Endodermal cell (in vitro differentiated cells): ENCODE data around the gene SOX5. TPM values are rescaled to one million over a fixed set of nuclear protein-coding genes. Genes with fewer than 3 reads are reported as not detected.

Experiments used
- DNase-seq: peaks from one replicate; pipeline ENCODE4 v3.0.0-alpha.2; 2017
- H3K27ac ChIP-seq: 2 replicates; pipeline ENCODE4 v1.5.1; 2013; ENCODE audit warnings: mild to moderate bottlenecking, low read depth, low read length, moderate library complexity
- H3K27me3 ChIP-seq: 2 replicates; pipeline ENCODE4 v1.6.1; 2013; ENCODE audit warnings: mild to moderate bottlenecking, low read length, moderate library complexity; ENCODE audit not compliant: insufficient read depth, control insufficient read depth, poor library complexity, severe bottlenecking
- H3K36me3 ChIP-seq: 2 replicates; pipeline ENCODE4 v1.7.0; 2013; ENCODE audit warnings: mild to moderate bottlenecking, low read length, moderate library complexity; ENCODE audit not compliant: control insufficient read depth, insufficient read depth
- H3K4me1 ChIP-seq: one replicate; pipeline ENCODE4 v1.7.0; 2013; ENCODE audit warnings: low read length; ENCODE audit not compliant: control insufficient read depth, insufficient read depth
- H3K4me3 ChIP-seq: 2 replicates; pipeline ENCODE4 v1.5.1; 2013; ENCODE audit warnings: mild to moderate bottlenecking, low read length, moderate library complexity
- H3K9ac ChIP-seq: 2 replicates; pipeline ENCODE4 v1.6.1; 2013; ENCODE audit warnings: mild to moderate bottlenecking, low read length, moderate library complexity; ENCODE audit not compliant: poor library complexity, severe bottlenecking; ENCODE audit errors: extremely low read depth
- H3K9me3 ChIP-seq: 2 replicates; pipeline ENCODE4 v1.6.1; 2013; ENCODE audit warnings: mild to moderate bottlenecking, low read length, moderate library complexity; ENCODE audit not compliant: control insufficient read depth
- H3K27ac Mint-ChIP-seq: 2 replicates; pipeline ENCODE4 v1.8.0; 2020; ENCODE audit warnings: mixed read lengths
- H3K27me3 Mint-ChIP-seq: 2 replicates; pipeline ENCODE4 v1.8.0; 2021; ENCODE audit warnings: mild to moderate bottlenecking, mixed read lengths; ENCODE audit not compliant: insufficient read depth
- H3K36me3 Mint-ChIP-seq: 2 replicates; pipeline ENCODE4 v1.8.0; 2020; ENCODE audit warnings: low read depth, mixed read lengths
- H3K4me1 Mint-ChIP-seq: 2 replicates; pipeline ENCODE4 v1.8.0; 2020; ENCODE audit warnings: mixed read lengths
- H3K4me3 Mint-ChIP-seq: 2 replicates; pipeline ENCODE4 v1.8.0; 2020; ENCODE audit warnings: mild to moderate bottlenecking, moderate library complexity, mixed read lengths
- H3K9me3 Mint-ChIP-seq: 2 replicates; pipeline ENCODE4 v1.8.0; 2020; ENCODE audit warnings: mild to moderate bottlenecking, mixed read lengths
- CTCF ChIP-seq: fragments of 200-600 bp; sonication (generic); conservative IDR thresholded peaks from 2 replicates; pipeline ENCODE4 v1.5.0; 2021; ENCODE audit warnings: antibody characterized with exemption, mild to moderate bottlenecking
- WGBS, 2 experiments: methylation state at CpG; one replicate each; pipeline versions ENCODE4 v1.1.5 to v1.1.7; 2013; ENCODE audit warnings: missing lambda C conversion rate in 2 of 2, mixed read lengths in 1 of 2; ENCODE audit not compliant: insufficient coverage in 1 of 2, insufficient read length in 1 of 2; 5-methylcytosine and 5-hydroxymethylcytosine counted together
- total RNA-seq, 2 donors: library from RNA; stranded (reverse); fragmentation: NEBNext Ultra II Directional in 1 of 2; extraction: Animal tissue kit (Norgen Biotek cat#: 25700) in 1 of 2; gene quantifications; 2 replicates in 1 of 2; 3 replicates in 1 of 2; pipeline ENCODE4 v1.2.1, GENCODE V29; 2021

The SOX5 gene
- total RNA-seq, 2 donors from 2014 or later, result 6.8 to 30.7 TPM

GRCh38 chr12:23888396-23889068, 60.9 kb downstream of the SOX5 start:
- TF ChIP-seq CTCF, result no peak
- no peak for DNase-seq
- H3K4me1 Mint-ChIP-seq, result peaks cover 35% of the 10 kb centered on the region
- Histone ChIP-seq H3K9me3 (no peaks in the 10 kb centered on the region), H3K27ac (peak overlapping the region; percentile 44), H3K4me1 (peaks cover 3% of the 10 kb centered on the region), H3K36me3 (no peaks in the 10 kb centered on the region), H3K27me3 (no peaks in the 10 kb centered on the region), H3K9ac (no peak overlapping the region), H3K4me3 (no peak overlapping the region)
- H3K4me3 Mint-ChIP-seq, result no peak overlapping the region
- no peaks in the 10 kb centered on the region for H3K9me3 Mint-ChIP-seq
- peak overlapping the region; percentile 13 for H3K27ac Mint-ChIP-seq
- no peaks in the 10 kb centered on the region for H3K27me3 Mint-ChIP-seq
- WGBS, 2 experiments, result 83 to 100% methylated on average over 1 to 3 of the region's 5 CpGs
- peaks cover 5% of the 10 kb centered on the region for H3K36me3 Mint-ChIP-seq

DNA sequence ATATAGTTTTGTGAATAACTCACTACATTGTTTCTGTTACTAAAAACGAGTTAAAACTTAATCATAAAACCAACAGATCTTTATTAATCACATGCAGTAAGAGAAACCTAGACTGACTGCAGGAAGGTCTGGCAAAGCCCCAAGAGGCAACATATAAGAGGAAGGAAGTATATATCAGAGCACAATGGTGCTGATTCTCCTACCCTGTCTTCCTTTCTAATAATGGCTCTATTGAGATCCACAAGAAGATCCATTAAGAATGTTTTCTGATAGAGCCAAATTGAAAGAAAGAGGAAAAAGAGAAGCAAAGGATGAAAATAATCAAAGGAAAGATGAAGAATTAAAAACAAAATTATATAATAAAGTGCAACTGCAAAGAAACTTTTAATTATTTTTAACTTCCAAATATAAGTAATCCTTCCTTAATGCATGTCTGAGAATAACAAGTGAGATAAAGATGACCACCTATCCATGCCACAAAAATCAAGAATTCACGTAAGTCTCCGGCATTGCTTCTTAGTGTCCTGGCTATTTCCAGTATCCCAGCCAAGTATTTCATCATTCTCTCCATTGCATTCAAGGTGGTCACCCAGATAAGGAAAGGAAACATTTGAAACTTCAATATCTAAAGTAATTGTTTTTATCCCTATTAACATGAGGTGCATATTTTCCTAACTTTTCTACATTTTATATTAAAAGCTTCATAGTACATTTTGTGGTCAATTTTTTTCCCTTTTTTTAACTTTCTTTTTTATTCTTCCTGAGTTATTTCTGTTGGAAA, 62.2 kb downstream of the SOX5 start:
- Histone ChIP-seq H3K9me3 (no peaks in the 10 kb centered on the region), H3K9ac (no peak overlapping the region), H3K4me1 (peaks cover 3% of the 10 kb centered on the region), H3K36me3 (no peaks in the 10 kb centered on the region), H3K27me3 (no peaks in the 10 kb centered on the region), H3K27ac (no peak overlapping the region), H3K4me3 (no peak overlapping the region)
- no peaks in the 10 kb centered on the region for H3K36me3 Mint-ChIP-seq
- no peak for DNase-seq
- H3K4me3 Mint-ChIP-seq, result no peak overlapping the region
- no peaks in the 10 kb centered on the region for H3K27me3 Mint-ChIP-seq
- TF ChIP-seq CTCF, result no peak
- no peaks in the 10 kb centered on the region for H3K9me3 Mint-ChIP-seq
- H3K27ac Mint-ChIP-seq, result no peak overlapping the region
- WGBS, 2 experiments, result 80% methylated on average over 3 of the region's 3 CpGs; no CpG with 5 or more reads in 1 of the 2 experiments
- H3K4me1 Mint-ChIP-seq, result peaks cover 35% of the 10 kb centered on the region

DNA sequence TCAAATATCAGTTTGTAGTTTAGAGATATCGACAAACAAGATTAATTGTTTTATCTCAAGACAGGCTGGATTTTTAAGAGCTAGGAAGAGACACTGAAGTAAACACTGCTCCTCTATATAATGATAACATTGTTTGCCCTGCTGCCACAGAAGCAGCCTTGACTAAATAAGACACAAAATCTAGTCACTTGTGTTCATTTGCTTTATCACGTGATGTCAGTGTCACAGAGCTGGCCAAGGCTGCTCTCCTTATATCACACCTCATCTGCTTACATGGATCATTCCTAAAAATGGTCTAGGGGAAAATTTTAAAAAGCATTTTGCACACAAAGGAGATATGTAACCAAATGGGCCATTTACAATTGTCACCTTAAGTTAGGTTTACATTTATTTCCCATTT, 64.1 kb downstream of the SOX5 start:
- H3K4me3 ChIP-seq, result no peak overlapping the region
- H3K27ac ChIP-seq, result no peak overlapping the region
- Mint-ChIP-seq H3K4me3 (no peak overlapping the region), H3K36me3 (no peaks in the 10 kb centered on the region), H3K27me3 (no peaks in the 10 kb centered on the region), H3K4me1 (peaks cover 39% of the 10 kb centered on the region), H3K9me3 (no peaks in the 10 kb centered on the region), H3K27ac (no peak overlapping the region)
- no peak overlapping the region for H3K9ac ChIP-seq
- H3K27me3 ChIP-seq, result no peaks in the 10 kb centered on the region
- TF ChIP-seq CTCF, result no peak
- H3K9me3 ChIP-seq, result no peaks in the 10 kb centered on the region
- H3K4me1 ChIP-seq, result peaks cover 3% of the 10 kb centered on the region
- H3K36me3 ChIP-seq, result no peaks in the 10 kb centered on the region
- no peak for DNase-seq
- 73 to 83% methylated on average over 2 of the region's 2 CpGs for WGBS, 2 experiments
